ENCODE data around the gene RPRM. TPM values are rescaled to one million over a fixed set of nuclear protein-coding genes. Genes with fewer than 3 reads are reported as not detected.

RPRM gene
- polyA plus RNA-seq, 1 donor from 2014 or later = 2.8 TPM

- H3K4me2 ChIP-seq (ENCODE audit: low read length) = no peak overlapping the region
- H3K9ac ChIP-seq (ENCODE audit: low read length) = peak overlapping the region; percentile 34
- H3K79me2 ChIP-seq (replicated peaks; ENCODE audit: insufficient read depth, low read length) = no peaks in the 10 kb centered on the region
- H3K36me3 ChIP-seq (ENCODE audit: insufficient read depth, low read length) = no peaks in the 10 kb centered on the region
- H3F3A ChIP-seq (ENCODE audit: insufficient read depth, low read length, poor library complexity, severe bottlenecking) = no peaks in the 10 kb centered on the region
- H3K9me2 ChIP-seq (ENCODE audit: insufficient read depth, low read length) = no peaks in the 10 kb centered on the region
- H3K4me3 ChIP-seq (ENCODE audit: low read length) = peak overlapping the region; percentile 75
- TF ChIP-seq EP300 (conservative IDR thresholded peaks at IDR 0.05; ENCODE audit: poor library complexity, severe bottlenecking) (no peak), MXI1 (conservative IDR thresholded peaks at IDR 0.05; ENCODE audit: poor library complexity, severe bottlenecking) (no peak), REST (IDR thresholded peaks at IDR 0.05; ENCODE audit: borderline replicate concordance) (no peak), SMC3 (conservative IDR thresholded peaks at IDR 0.05; ENCODE audit: poor library complexity) (no peak), POLR2AphosphoS5 (IDR thresholded peaks at IDR 0.05) (no peak), EZH2 (IDR thresholded peaks at IDR 0.05; ENCODE audit: borderline replicate concordance, insufficient read depth, low read length, poor library complexity, severe bottlenecking) (no peak), RAD21 (conservative IDR thresholded peaks at IDR 0.05) (no peak), TAF1 (IDR thresholded peaks at IDR 0.05; ENCODE audit: low read depth) (no peak)
- TF ChIP-seq, protein P1, sequence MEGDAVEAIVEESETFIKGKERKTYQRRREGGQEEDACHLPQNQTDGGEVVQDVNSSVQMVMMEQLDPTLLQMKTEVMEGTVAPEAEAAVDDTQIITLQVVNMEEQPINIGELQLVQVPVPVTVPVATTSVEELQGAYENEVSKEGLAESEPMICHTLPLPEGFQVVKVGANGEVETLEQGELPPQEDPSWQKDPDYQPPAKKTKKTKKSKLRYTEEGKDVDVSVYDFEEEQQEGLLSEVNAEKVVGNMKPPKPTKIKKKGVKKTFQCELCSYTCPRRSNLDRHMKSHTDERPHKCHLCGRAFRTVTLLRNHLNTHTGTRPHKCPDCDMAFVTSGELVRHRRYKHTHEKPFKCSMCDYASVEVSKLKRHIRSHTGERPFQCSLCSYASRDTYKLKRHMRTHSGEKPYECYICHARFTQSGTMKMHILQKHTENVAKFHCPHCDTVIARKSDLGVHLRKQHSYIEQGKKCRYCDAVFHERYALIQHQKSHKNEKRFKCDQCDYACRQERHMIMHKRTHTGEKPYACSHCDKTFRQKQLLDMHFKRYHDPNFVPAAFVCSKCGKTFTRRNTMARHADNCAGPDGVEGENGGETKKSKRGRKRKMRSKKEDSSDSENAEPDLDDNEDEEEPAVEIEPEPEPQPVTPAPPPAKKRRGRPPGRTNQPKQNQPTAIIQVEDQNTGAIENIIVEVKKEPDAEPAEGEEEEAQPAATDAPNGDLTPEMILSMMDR (IDR thresholded peaks at IDR 0.05; ENCODE audit: poor library complexity, severe bottlenecking) = no peak
- H4K20me1 ChIP-seq (ENCODE audit: insufficient read depth) = no peaks in the 10 kb centered on the region
- H3K27ac ChIP-seq (ENCODE audit: low read length) = no peak overlapping the region
- no peak overlapping the region for H2AFZ ChIP-seq (ENCODE audit: low read depth, low read length)
- H3K9me3 ChIP-seq (ENCODE audit: low read length) = no peaks in the 10 kb centered on the region
- H3K27me3 ChIP-seq (ENCODE audit: insufficient read depth, low read depth, low read length) = peaks cover 31% of the 10 kb centered on the region
Observed at GRCh38 chr2:153477636-153478288, 800 bp downstream of the RPRM start.

DNA sequence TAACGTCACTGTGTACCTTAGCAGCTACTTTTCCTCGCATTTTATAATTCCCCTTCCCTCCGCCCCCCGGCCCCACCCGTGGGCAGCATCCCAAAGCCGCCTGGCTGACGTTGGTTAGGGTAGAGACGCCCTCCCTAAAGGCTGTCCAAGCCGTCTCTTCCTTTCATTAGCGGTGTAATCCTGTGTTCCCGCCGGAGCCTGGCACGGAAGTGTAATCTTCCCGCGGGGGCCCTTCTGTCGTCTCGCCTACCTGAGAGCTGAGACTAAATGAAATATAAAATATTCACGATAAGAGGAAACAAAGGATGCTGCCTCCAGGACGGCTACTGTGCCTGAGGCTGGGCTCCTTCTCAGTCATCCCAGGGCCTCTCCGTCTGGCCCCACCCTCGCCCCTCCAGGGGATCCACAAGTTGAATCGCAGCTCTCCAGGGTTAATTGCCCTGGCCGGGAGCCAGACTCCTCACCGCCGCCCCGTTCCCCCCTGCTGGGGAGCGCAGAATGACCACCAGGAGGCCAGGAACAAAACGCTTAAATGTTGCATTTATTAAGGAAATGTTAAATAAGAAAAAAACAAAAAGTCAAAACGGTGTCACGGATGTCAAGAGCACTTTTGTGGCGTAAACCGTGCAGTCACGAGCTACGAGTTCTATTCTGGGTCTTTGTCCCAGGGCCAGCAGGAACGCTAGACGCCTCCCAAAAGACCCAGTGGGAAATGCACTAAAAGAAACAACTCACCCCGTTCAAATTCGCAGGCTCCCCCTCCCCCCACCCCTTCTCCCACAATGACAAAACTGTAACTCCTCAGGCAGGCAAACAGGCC is 1.5 kb downstream of the RPRM start:
- Histone ChIP-seq H3K79me2 (replicated peaks; ENCODE audit: insufficient read depth, low read length) (no peaks in the 10 kb centered on the region), H3K9ac (ENCODE audit: low read length) (peak overlapping the region; percentile 26), H3K27me3 (ENCODE audit: insufficient read depth, low read depth, low read length) (peaks cover 31% of the 10 kb centered on the region), H3K9me3 (ENCODE audit: low read length) (no peaks in the 10 kb centered on the region), H2AFZ (ENCODE audit: low read depth, low read length) (no peak overlapping the region), H4K20me1 (ENCODE audit: insufficient read depth) (no peaks in the 10 kb centered on the region), H3K4me2 (ENCODE audit: low read length) (no peak overlapping the region), H3K9me2 (ENCODE audit: insufficient read depth, low read length) (no peaks in the 10 kb centered on the region), H3K27ac (ENCODE audit: low read length) (no peak overlapping the region), H3K4me3 (ENCODE audit: low read length) (peak overlapping the region; percentile 75), H3K36me3 (ENCODE audit: insufficient read depth, low read length) (no peaks in the 10 kb centered on the region), H3F3A (ENCODE audit: insufficient read depth, low read length, poor library complexity, severe bottlenecking) (no peaks in the 10 kb centered on the region)
- TF ChIP-seq SMC3 (conservative IDR thresholded peaks at IDR 0.05; ENCODE audit: poor library complexity) (no peak), REST (IDR thresholded peaks at IDR 0.05; ENCODE audit: borderline replicate concordance) (no peak), POLR2AphosphoS5 (IDR thresholded peaks at IDR 0.05) (no peak), MXI1 (conservative IDR thresholded peaks at IDR 0.05; ENCODE audit: poor library complexity, severe bottlenecking) (no peak), TAF1 (IDR thresholded peaks at IDR 0.05; ENCODE audit: low read depth) (no peak), EP300 (conservative IDR thresholded peaks at IDR 0.05; ENCODE audit: poor library complexity, severe bottlenecking) (no peak), EZH2 (IDR thresholded peaks at IDR 0.05; ENCODE audit: borderline replicate concordance, insufficient read depth, low read length, poor library complexity, severe bottlenecking) (no peak), RAD21 (conservative IDR thresholded peaks at IDR 0.05) (no peak)
- TF ChIP-seq, protein P1 (IDR thresholded peaks at IDR 0.05; ENCODE audit: poor library complexity, severe bottlenecking) = no peak

Measured in neural cell (in vitro differentiated cells).